ENCODE results near the gene JKAMP.
"Not testable (repeated sequence)": the region's sequence is repeated elsewhere in the genome, so short reads cannot be mapped to it uniquely, and the experiment has no call there.

JKAMP gene, protein sequence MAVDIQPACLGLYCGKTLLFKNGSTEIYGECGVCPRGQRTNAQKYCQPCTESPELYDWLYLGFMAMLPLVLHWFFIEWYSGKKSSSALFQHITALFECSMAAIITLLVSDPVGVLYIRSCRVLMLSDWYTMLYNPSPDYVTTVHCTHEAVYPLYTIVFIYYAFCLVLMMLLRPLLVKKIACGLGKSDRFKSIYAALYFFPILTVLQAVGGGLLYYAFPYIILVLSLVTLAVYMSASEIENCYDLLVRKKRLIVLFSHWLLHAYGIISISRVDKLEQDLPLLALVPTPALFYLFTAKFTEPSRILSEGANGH

DNA sequence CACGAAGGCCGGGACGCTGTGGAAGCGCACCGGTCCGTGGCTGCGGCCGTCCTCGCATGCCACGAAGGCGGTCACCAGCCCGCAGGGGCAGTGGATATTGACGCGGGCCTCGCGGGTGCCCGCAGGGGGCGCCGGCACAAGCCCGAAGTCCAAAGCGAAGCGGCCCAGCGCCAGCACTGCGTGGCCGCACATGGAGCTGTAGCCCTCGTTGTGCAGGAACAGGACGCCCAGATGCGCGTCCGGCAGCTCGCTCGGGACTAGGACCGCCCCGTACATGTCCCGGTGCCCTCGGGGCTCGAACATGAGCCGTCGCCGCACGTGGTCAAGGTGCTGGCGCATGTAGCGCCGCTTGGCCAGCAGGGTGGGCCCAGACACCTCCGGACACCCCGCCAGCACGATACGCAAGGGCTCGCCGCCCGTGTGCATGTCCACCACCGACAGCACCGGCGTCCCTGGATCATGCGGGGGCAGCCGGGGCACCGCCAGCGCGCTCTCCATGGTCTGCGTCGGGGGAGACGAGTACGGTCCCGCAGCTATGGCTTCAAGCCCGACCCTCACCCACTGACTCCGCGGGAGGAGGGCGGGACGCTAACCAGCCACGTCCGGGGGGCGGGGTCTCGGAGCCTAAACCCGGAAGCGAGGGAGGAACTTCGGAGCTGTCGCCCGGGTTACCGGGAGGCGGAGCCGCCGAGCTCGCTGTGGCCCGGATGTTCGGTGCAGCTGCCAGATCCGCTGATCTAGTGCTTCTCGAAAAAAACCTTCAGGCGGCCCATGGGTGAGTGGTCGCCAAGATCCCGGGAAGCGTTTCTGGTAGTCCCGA lies at the start of gene JKAMP, which contains the start of gene L3HYPDH:
Gene JKAMP, plus strand, starts transcription at position 699 of the 820 bp plus-strand sequence. Its CDS starts 73 bp downstream, at position 772.
Gene L3HYPDH, minus strand, starts transcription at position 590 of the 820 bp plus-strand sequence. Its CDS starts 92 bp downstream, at position 498.
- peak; percentile 97 for DNase-seq (ENCODE audit: low spot score)

DNA sequence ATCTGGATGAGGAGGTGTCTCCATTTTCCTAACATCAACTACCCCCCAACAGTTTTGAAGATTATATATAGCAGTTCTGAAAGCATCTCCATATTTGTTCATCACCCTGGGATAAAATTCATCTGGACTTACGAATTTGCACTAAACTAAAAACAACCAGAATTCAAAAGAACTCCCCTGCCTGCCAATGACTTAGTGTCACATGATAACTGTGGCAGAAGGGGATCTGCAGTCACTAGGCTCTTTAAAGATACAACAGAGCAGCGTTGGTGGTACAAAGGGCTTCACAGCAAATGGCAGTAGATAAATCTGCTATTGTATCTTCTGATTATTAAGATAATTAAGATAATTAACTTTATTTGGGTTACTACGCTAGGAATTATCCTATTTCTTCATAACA lies 49.2 kb upstream of the JKAMP start:
- DNase-seq (ENCODE audit: low spot score), result no peak

DNA sequence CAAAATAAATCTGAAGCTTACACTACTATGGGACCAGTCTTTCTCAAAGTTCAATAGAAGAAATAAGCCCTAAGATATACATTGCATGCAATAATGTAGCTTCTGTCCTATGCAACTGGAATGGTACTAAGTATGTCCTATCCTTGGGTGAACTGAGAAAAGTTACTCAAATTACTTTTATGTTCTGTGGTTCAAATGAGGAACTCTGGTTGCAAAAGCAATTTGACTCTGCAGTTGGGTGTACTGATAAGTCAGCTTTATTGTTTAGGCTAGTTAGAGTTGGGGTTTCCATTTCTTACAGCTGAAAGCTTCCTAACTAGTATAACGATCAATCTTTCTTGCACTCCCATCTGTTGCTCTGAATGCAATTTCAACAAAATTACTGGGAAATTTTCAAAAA lies 48.3 kb upstream of the JKAMP start:
- no peak for DNase-seq (ENCODE audit: low spot score)

DNA sequence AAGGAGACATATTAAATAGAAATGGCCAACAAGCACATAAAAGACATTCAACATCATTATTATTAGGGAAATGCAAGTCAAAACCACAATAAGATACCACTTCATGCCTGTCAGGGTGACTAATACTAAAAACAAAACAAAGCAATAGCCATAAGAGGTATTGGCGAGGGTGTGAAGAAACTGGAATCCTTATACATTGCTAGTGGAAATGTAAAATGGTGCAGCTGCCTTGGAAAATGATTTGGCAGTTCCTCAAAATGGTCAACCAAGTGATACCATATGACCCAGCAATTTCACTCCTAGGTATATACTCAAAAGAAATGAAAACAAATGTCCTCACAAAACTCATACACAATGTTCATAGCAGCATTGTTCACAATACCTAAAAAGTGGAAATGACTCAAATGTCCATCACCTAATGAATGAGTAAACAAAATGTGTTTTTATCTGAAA lies 46.1 kb upstream of the JKAMP start:
- DNase-seq (ENCODE audit: low spot score), result no peak

DNA sequence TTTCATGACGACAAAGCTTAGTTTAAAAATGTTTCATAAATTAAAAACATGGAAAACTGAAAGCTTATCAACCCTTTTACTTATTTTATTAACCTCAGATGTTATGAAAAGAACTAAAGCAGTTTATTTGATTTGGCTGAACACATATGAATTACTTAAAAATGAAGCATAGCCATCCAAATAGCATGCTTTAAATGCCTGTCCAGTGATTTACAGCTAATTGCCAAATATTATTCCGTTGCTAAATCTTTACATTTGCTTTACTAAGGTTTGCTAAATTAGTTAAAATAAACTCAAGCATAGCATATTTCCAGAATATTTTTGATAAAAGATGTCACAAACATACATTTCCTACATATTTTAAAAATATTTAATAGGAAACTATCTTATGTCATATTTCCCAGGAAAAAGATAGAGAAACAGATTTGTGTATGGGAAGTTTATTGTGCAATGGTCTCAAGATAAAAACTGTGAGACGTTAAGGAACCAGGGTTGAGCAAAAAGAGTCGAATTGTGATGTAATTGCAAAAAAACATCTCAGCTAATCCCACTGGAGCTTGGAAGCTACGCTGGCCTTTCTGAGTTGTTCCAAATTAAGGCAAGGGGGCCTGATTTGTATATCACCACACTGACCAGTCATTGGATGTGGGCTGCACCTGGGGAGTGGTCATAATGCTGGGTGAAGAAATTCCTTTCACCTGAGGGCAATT lies 44.9 kb upstream of the JKAMP start:
- DNase-seq (ENCODE audit: low spot score), result no peak

DNA sequence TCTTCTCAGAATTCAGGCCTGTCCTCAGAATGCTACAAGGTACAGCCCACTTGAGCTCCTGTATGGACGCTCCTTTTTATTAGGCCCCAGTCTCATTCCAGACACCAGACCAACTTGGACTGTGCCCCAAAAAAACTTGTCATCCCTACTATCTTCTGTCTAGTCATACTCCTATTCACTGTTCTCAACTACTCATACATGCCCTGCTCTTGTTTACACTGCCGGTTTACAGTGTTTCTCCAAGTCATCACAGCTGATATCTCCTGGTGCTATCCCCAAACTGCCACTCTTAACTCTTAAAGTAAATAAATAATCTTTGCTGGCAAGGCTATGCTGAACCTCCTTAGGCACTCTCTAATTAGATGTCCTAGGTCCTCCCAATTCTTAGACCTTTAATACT lies 35.6 kb upstream of the JKAMP start:
- DNase-seq (ENCODE audit: low spot score), result not testable (repeated sequence)

DNA sequence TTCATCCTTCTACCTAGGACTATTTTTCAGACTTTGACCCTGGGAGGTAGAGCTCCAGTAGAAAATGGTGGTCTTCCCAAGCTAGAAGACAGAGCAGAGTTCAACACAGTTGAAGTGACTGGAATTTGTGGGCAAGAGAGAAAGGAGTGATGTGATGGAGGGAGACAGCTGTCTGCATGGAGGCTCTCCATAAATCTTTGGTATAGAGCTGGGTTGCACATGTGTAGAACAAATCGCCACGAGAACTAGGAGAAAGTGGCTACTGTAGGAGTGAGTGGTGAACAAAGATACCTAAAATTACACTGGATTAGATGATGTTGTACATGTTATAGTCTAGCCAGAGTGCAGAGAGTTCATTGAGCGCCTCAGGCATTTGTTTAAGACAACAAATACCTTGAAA lies 33.6 kb upstream of the JKAMP start:
- no peak for DNase-seq (ENCODE audit: low spot score)

DNA sequence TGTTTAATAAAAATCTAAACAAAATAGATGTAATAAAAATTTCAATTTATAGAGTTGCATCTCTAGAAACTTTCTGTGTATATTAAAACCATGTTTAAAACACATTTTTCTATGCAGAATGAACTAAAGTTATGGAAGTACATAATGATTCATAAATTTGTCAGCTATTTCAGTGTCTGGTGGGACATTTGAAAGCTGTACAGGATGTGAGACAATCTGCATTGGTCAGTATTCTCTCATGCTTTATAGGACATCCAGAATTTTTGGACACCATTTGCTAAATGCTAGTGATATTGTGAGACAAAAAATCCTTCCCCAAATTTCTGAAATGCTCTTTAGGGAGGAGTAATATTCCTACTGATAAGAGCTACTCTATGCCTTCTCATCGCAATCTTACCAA lies 32.5 kb upstream of the JKAMP start:
- DNase-seq (ENCODE audit: low spot score), result no peak

DNA sequence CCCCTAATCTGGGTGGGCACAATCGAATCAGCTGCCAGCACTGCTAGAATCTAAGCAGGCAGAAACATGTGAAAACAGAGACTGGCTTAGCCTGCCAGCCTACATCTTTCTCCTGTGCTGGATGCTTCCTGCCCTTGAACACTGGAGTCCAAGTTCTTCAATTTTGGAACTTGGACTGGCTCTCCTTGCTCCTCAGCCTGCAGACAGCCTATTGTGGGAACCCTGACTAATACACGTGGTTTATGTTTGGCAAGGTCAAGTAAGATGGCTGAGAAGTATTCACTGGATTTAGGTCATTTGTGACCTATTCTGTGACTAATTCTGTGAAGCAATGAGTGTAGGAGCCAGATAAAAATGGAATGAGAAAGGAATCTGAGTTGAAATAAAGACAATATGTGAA lies 30.2 kb upstream of the JKAMP start:
- no peak for DNase-seq (ENCODE audit: low spot score)

DNA sequence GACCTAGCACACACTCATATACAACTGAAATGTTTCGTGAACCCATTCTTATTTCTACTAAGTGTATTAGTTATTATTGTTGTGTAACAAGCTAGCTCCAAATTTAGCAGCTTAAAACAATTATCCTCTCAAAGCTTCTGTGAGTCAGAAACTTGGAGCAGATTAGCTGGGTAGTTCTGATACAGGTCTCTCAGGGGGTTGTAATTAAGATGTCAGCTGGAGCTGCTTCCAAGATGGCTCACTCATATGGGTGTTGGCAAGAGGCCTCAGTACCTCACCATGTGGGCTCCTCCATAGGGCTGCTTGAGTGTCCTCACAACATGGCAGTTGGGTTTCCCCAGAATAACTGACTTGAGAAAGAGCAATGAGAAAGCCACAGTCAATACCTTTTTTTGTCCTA lies 28.9 kb upstream of the JKAMP start:
- DNase-seq (ENCODE audit: low spot score), result no peak

DNA sequence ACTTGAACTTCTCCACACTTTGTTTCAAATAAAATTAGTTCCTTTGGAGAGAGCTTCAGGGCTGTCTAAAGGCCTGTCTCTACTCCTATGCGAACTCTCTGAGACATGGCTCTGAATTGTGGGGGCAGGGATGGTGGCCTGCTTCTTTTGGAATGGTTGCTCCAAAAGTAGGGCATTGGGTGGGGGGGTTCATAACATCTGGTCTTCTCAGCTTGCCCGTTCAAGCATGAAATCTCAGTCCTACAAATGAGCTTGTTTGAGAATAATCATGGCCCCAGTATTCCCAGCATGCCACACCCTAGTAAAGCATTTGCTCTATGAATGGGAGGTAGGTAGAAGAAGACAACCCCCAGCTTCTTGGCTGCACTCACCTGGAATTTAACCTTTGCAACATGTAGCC lies 25.8 kb upstream of the JKAMP start:
- DNase-seq (ENCODE audit: low spot score), result no peak

DNA sequence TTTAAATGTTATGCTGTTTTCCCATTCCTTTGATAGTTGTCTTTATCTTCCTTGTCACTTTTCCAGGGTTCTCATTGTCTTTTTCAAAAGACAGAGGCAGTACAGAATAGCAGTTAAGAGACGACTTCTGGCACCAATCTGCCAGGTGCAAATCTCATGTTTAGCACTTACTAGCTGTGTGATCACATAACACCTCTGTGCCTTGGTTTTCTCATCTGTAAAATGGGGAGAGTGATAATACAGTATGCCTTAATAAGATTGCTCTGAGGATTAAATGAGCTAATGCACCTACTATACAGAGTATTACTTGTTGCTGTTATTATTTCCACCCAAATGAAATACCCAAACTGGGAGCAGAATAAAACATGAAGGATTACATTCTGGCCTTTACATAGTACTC lies 23.9 kb upstream of the JKAMP start:
- no peak for DNase-seq (ENCODE audit: low spot score)

DNA sequence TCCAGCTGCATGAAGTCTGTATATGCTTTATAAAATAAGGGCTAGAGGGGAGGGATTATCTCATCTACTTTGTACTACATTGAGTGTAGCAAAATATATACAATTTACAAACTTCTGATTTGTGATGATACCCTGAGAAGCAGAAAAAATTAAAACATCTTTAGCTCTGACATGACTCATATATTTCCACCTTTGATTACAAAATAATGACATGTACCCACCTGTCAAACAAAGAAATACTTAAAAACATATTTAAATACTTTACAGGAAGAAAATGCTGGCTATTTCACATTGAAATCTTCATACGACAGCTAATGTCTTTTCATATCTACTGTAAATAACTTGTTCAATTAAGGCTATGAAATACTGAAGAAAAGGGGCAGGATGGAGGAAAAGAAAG lies 22.4 kb upstream of the JKAMP start:
- no peak for DNase-seq (ENCODE audit: low spot score)

DNA sequence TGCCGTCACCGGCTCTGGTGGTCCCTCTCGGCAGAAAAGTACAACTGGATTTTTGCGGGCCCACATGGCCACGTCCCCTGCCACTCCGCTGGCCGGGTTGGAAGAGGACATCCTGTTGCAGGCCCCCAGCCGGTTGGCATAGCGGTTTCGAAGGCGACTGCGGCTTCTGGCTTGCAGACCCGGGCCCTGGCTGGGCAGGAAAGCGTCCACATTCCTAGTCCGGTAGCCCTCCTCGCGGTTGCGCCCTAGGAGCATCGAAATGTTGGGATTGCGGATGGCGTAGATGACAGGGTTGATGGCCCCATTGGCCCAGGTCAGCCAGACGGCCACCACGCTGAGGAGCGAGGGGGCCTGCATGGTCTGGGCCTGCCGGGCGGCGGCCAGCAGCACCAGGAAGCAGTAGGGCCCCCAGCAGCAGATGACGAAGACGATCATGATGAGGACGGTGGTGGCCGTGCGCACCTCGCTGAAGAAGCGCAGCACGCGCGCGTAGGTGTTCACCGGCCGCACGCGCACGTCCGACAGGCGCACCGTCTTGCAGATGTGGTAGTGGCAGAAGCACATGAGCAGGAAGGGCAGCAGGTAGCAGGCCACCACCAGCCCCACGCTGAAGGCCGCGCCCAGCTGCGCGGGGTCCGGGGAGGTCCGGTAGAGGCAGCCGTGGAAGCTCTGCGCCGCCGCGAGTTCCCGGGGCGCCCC lies 20.4 kb upstream of the JKAMP start:
- peak; percentile 36 for DNase-seq (ENCODE audit: low spot score)

DNA sequence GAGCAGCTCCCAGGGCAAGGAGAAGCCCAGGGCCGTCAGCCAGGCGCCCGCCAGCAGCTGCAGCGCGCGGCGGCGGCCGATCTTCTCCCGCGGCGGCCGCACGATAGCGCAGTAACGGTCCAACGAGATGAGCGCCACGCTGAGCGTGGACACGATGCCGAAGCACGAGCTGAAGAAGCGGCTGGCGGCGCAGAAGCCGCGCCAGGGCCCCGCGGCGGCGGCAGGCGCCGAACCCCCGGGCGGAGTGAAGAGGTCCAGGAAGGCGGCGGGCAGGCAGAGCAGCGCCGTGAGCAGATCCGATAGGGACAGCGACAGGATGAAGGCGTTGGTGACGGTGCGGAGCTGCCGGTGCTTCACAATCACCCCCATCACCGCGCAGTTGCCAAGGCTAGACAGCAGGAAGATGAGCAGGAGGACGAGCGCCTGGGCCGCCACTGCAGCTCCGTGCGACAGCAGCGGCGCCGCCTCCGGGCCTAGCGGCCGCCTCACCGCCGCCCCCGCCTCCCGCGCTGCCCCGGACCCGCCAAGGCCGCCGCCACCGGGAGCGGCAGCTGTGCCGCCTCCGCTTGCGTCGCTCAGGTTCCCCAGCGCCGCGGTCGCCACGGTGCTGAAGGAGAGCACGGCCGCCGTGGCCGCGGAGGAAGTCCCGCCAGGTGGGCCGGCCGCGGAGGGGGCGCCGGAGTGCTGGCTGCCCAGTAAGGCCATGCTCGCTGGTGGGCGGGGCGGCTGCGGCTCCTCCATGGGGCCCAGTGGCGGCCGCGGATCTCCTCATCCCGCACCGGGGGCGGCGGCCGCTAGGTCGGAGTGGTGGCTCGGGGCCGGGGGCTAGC lies 19.6 kb upstream of the JKAMP start:
- DNase-seq (ENCODE audit: low spot score), result peak; percentile 29

DNA sequence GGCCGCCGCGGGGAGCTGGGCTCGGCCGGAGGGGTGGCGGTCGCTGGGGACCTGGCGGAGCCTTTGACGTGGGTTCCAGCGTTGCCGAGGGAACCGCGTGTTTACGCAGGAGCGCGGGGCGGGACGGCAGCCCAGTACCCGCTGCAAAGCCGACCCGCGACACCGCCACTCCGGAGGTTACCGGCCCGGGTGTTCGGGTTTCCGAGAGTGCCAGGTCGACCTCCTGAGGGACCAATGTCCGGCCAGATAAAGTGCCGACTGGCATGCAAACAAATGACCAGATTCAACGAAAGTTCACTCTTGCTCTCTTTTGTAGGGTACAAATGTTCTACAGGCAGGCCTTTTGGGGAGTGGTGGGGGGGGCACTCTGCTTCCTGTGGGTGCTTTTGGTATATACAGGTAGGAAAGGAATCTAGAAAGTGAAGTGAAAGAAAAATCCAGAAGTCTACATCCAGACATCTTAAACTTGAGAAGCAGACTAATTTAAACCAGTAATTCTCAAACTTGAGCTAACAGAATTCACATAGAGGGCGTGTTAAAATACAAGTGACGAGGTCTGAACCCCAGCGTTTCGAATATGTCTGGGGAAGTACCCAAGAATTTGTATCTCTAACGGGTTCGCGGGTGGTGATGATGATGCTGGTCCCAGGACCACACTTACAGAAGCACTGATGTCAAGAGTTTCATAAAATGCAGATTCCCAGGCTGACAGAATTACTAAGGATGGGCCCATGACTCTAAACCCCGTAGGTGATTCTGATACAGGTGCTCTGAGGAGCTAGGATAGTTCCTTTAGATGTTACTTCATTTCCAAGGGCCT lies 18.8 kb upstream of the JKAMP start, which contains the start of gene GPR135:
Gene GPR135, minus strand, starts transcription at position 65 of the 820 bp plus-strand sequence. CDS start 154 bp downstream, outside the sequence.
- DNase-seq (ENCODE audit: low spot score), result peak; percentile 25

DNA sequence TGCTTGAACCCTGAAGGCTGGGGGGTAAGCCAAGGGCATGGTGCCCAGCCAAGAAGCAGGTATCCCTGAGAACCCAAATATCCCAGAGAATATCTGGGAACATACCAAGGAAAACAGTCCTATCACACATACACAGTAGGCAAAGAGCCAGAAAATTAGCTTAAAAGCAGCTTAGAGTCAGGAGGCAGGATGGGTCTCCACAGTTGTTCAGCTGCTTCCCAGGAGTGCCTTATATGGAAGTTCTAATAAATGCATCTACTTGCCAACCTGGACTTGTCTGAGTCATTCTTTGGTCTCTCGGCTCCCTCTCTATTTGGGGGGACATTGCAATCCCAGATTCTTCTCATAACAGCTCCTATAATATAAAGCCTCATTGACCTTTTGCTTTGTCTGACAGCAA lies 10.1 kb upstream of the JKAMP start:
- no peak for DNase-seq (ENCODE audit: low spot score)

DNA sequence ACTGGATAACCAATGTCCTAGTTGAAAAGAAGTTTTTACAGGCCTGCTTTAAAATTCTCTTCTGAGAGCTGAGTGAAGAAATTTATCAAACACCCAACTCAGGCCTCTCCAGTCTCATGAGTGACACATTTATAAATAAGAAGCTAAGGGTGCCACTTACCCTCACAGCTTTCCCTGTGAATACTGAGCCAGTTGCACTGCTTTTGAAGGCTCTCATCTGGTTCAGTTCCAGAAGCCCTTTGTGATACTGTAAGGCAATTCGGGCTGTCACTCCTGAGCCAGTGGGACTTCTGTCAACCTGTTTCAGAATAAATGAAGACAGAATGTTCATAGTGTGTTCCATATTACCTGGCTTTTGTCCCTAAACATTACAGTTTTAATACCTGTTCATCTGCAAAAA lies 8.6 kb upstream of the JKAMP start:
- DNase-seq (ENCODE audit: low spot score), result no peak

DNA sequence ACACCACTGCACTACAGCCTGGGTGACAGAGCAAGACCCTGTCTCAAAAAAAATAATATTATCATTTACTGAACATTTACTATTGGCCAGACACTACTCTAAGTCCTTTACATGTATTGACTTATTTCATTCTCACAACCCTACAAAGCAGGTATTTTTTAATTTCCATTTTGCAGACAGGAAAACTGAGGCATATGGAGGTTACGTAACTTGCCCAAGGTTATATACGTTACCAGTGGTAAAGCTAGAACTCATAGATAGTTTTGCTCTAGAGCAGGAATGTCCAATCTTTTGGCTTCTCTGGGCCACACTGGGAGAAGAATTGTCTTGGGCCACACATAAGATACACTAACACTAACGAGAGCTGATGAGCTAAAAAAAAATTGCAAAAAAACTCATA lies 5.8 kb upstream of the JKAMP start:
- no peak for DNase-seq (ENCODE audit: low spot score)

DNA sequence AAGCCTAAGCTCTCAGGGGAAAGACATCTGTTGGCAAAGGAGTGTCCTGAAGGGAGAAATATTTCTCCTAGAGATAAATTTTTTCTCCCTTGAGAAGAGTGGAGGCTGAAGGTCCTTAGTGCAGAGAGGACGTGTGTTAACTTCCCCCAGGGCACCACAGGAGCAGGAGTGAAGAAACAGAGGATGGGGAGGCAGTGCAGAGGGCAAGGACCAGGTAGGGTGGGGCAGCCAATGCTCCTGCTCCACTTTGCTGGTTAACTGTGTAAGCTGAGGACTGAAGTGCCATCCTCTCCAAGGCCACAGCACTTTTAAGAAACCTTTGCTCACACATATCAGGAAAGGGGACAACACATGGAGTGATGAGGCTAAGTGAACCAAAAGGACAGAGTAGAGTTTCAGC lies 4.2 kb upstream of the JKAMP start:
- no peak for DNase-seq (ENCODE audit: low spot score)

Measured in activated CD4-positive, alpha-beta T cell treated with anti-CD3 and anti-CD28 coated beads, Interleukin-2, Interleukin-4, amounts not matched to agents 100 ng/mL and 50 ng/mL, durations not matched to agents 16 hours and 8 hours (primary cell).